Hepatocyte (in vitro differentiated cells): Measurements from ENCODE around the gene NACA. TPM values are rescaled to one million over a fixed set of nuclear protein-coding genes. Genes with fewer than 3 reads are reported as not detected.
A peak's percentile ranks its signal among the peaks of the same experiment; 100 is the strongest.

Source experiments
- DNase-seq: peaks from one replicate; pipeline ENCODE4 v3.0.0-alpha.2; 2016; ENCODE audit warnings: low spot score
- H2AFZ ChIP-seq: fragments of 200-600 bp; sonication (generic); 2 replicates; pipeline ENCODE4 v1.6.0; 2016; ENCODE audit warnings: antibody characterized with exemption, mild to moderate bottlenecking
- H3K27ac ChIP-seq: fragments of 200-600 bp; sonication (generic); 2 replicates; pipeline ENCODE4 v1.5.1; 2016; ENCODE audit warnings: mild to moderate bottlenecking
- H3K27me3 ChIP-seq: fragments of 200-600 bp; sonication (generic); 2 replicates; pipeline ENCODE4 v1.6.1; 2016
- H3K36me3 ChIP-seq: fragments of 200-600 bp; sonication (generic); replicated peaks from 2 replicates; pipeline ENCODE4 v1.5.1; 2016; ENCODE audit warnings: low read depth; ENCODE audit not compliant: insufficient read depth
- H3K4me1 ChIP-seq: fragments of 200-600 bp; sonication (generic); 2 replicates; pipeline ENCODE4 v1.5.1; 2016; ENCODE audit warnings: mild to moderate bottlenecking, moderate library complexity; ENCODE audit not compliant: insufficient read depth
- H3K4me2 ChIP-seq: fragments of 200-600 bp; sonication (generic); 2 replicates; pipeline ENCODE4 v1.6.0; 2016
- H3K4me3 ChIP-seq: fragments of 200-600 bp; sonication (generic); 2 replicates; pipeline ENCODE4 v1.5.1; 2016; ENCODE audit warnings: mild to moderate bottlenecking
- H3K79me2 ChIP-seq: fragments of 200-600 bp; sonication (generic); 2 replicates; pipeline ENCODE4 v1.6.0; 2017; ENCODE audit warnings: mild to moderate bottlenecking
- H3K9me2 ChIP-seq: fragments of 200-600 bp; sonication (generic); replicated peaks from 2 replicates; pipeline ENCODE4 v1.6.0; 2017; ENCODE audit warnings: mild to moderate bottlenecking; ENCODE audit not compliant: insufficient read depth
- H3K9me3 ChIP-seq: fragments of 200-600 bp; sonication (generic); 2 replicates; pipeline ENCODE4 v1.5.1; 2016; ENCODE audit warnings: low read depth, mild to moderate bottlenecking
- H4K20me1 ChIP-seq: fragments of 200-600 bp; sonication (generic); 2 replicates; pipeline ENCODE4 v1.6.0; 2016; ENCODE audit warnings: mild to moderate bottlenecking; ENCODE audit not compliant: insufficient read depth, poor library complexity, severe bottlenecking
- CTCF ChIP-seq: fragments of 200-600 bp; sonication (generic); IDR thresholded peaks from 2 replicates; pipeline ENCODE4 v1.5.1; 2016; ENCODE audit warnings: antibody characterized with exemption, mild to moderate bottlenecking; ENCODE audit not compliant: poor library complexity
- EZH2 ChIP-seq: fragments of 200-600 bp; sonication (generic); IDR thresholded peaks from 2 replicates; pipeline ENCODE4 v1.6.1; 2016; ENCODE audit warnings: antibody characterized with exemption, mild to moderate bottlenecking, borderline replicate concordance
- EZH2phosphoT487 ChIP-seq: fragments of 200-600 bp; sonication (generic); IDR thresholded peaks from one replicate; pipeline ENCODE4 v1.6.1; 2018; ENCODE audit warnings: antibody characterized with exemption, mild to moderate bottlenecking, low read depth, moderate library complexity; ENCODE audit not compliant: unreplicated experiment, severe bottlenecking
- WGBS: methylation state at CpG from one replicate; pipeline ENCODE4 v1.1.6; 2016; ENCODE audit warnings: low lambda C conversion rate; ENCODE audit errors: missing lambda C conversion rate; 5-methylcytosine and 5-hydroxymethylcytosine counted together
- polyA plus RNA-seq: library from polyadenylated mRNA; unstranded; fragments of >200 nt; fragmentation: Nextera tagmentation; extraction: Ambion mirVana; gene quantifications from 2 replicates; pipeline ENCODE4 v1.2.1, GENCODE V29; 2016
- total RNA-seq: library from RNA; depleted of rRNA; stranded (reverse); fragments of >200 nt; gene quantifications from 2 replicates; pipeline ENCODE4 v1.2.3, GENCODE V29; 2014

The NACA gene
- total and polyA plus RNA-seq, 2 experiments from 2014 or later = 631 to 1,295 TPM

GRCh38 chr12:56684745-56685359 is 40.2 kb downstream of the NACA start:
- peaks cover 64% of the 10 kb centered on the region for H4K20me1 ChIP-seq
- DNase-seq = no peak

DNA sequence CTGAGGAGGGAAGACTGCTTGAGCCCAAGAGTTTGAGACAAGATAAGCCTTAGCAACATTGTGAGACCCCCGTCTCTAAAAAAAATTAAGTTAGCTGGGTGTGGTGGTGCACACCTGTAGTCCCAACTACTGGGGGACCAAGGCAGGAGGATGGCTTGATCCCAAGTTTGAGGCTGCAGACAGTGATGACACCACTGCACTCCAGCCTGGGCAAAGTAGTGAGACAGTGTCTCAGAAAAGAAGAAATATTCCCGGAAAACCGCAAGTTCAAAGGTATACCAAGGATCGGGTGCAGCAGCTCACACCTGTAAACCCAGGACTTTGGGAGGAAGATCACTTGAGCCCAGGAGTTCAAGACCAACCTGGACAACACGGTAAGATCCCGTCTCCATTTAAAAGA is 42.8 kb downstream of the NACA start:
- H3K79me2 ChIP-seq = peaks cover 100% of the 10 kb centered on the region
- H3K4me1 ChIP-seq = no peaks in the 10 kb centered on the region
- no peak overlapping the region for H3K4me3 ChIP-seq
- no peak for DNase-seq
- H2AFZ ChIP-seq = no peak overlapping the region
- H4K20me1 ChIP-seq = peaks cover 89% of the 10 kb centered on the region
- no peak overlapping the region for H3K4me2 ChIP-seq
- no peaks in the 10 kb centered on the region for H3K9me3 ChIP-seq
- H3K9me2 ChIP-seq = no peaks in the 10 kb centered on the region
- 96% methylated on average over 6 of the region's 6 CpGs for WGBS
- no peaks in the 10 kb centered on the region for H3K36me3 ChIP-seq
- H3K27ac ChIP-seq = no peak overlapping the region
- TF ChIP-seq CTCF = no peak
- no peak for TF ChIP-seq EZH2
- no peak for TF ChIP-seq EZH2phosphoT487
- H3K27me3 ChIP-seq = no peaks in the 10 kb centered on the region

More at GRCh38 chr12:56684745-56685359, 40.2 kb downstream of the NACA start:
- H2AFZ ChIP-seq = no peak overlapping the region
- TF ChIP-seq CTCF = no peak
- no peak for TF ChIP-seq EZH2phosphoT487
- no peak for TF ChIP-seq EZH2
- H3K9me2 ChIP-seq = no peaks in the 10 kb centered on the region
- H3K79me2 ChIP-seq = peaks cover 79% of the 10 kb centered on the region
- no peaks in the 10 kb centered on the region for H3K36me3 ChIP-seq
- H3K27ac ChIP-seq = peak overlapping the region; percentile 99
- peak overlapping the region; percentile 83 for H3K4me2 ChIP-seq
- peak overlapping the region; percentile 32 for H3K4me3 ChIP-seq
- H3K4me1 ChIP-seq = no peaks in the 10 kb centered on the region
- WGBS = 52% methylated on average over 8 of the region's 8 CpGs
- no peaks in the 10 kb centered on the region for H3K9me3 ChIP-seq
- H3K27me3 ChIP-seq = no peaks in the 10 kb centered on the region

DNA sequence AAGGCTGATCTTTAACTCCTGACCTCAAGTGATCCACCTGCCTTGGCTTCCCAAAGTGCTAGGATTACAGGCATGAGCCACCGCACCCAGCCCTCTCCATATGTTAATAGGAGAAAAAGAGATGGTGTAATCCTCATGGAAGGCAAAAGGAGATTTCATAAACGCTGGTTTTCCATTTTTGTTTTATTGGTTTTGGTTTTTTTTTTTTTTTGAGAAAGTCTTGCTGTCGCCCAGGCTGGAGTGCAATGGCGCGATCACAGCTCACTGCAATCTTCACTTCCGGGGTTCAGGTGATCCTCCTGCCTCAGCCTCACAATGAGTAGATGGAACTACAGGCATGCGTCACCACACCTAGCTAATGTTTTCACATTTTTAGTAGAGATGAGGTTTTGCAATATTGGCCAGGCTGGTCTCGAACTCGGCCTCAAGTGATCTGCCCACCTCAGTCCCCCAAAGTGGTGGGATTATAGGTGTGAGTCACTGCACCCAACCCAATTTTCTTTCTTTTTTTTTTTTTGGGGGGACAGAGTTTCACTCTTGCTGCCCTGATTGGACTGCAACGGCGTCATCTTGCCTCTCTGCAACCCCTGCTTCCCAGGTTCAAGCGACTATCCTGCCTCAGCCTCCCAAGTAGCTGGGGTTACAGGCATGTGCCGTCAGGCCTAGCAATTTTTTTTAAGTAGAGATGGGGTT is 45.1 kb downstream of the NACA start:
- H3K27me3 ChIP-seq = no peaks in the 10 kb centered on the region
- H3K27ac ChIP-seq = no peak overlapping the region
- no peaks in the 10 kb centered on the region for H3K4me1 ChIP-seq
- no peaks in the 10 kb centered on the region for H3K9me2 ChIP-seq
- no peak overlapping the region for H3K4me3 ChIP-seq
- H3K79me2 ChIP-seq = peaks cover 100% of the 10 kb centered on the region
- H4K20me1 ChIP-seq = peaks cover 88% of the 10 kb centered on the region
- no peaks in the 10 kb centered on the region for H3K9me3 ChIP-seq
- no peak overlapping the region for H2AFZ ChIP-seq
- TF ChIP-seq EZH2 (no peak), CTCF (no peak), EZH2phosphoT487 (no peak)
- H3K4me2 ChIP-seq = no peak overlapping the region
- WGBS = 98% methylated on average over 13 of the region's 13 CpGs
- no peak for DNase-seq
- H3K36me3 ChIP-seq = no peaks in the 10 kb centered on the region
